ENCODE data around the gene EMP1. TPM values are rescaled to one million over a fixed set of nuclear protein-coding genes. Genes with fewer than 3 reads are reported as not detected.

The EMP1 gene
- total and polyA plus RNA-seq, 2 donors (not counting 1 experiment from before 2014, with no cell fraction given) = 53.5 to 437 TPM

DNA sequence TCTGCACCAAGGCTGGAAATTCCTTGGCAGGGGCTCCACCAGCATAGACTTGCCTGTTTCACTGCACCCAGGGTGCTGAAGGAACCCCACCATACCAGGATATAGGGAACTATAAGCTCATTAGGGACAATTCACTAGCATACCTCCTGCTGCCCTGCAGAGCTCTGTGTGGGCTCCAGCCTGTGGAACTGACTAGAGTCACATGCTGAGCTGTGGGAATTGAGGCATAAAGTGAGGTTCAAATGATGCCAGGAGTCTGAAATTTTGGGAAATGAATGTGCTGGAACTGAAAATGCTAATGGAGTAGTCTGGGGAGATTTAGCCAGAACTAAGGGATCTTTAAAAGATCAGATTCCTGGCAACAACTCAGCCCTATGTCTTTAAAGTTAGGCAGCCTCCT is 7.3 kb upstream of the EMP1 start:
- Histone ChIP-seq H3K9ac (ENCODE audit: insufficient read depth, low read length) (no peak overlapping the region), H3K9me3 (ENCODE audit: control insufficient read depth, insufficient read depth, low read depth, low read length) (no peaks in the 10 kb centered on the region), H3K4me3 (replicated peaks in 1 of 4; ENCODE audit: control extremely low read depth in 1 of 4, insufficient read depth in 1 of 4, low read depth in 3 of 4, low read length in 4 of 4) (no peak overlapping the region), H3K79me2 (ENCODE audit: control insufficient read depth, insufficient read depth, low read length) (no peaks in the 10 kb centered on the region), H3K4me1 (ENCODE audit: control insufficient read depth, extremely low read depth, insufficient read depth, low read length) (peaks cover 18% of the 10 kb centered on the region), H3K27ac (ENCODE audit: insufficient read depth, low read length) (no peak overlapping the region), H3K27me3 (ENCODE audit: control insufficient read depth, insufficient read depth, low read length) (no peaks in the 10 kb centered on the region), H3K4me2 (ENCODE audit: extremely low read depth, insufficient read depth, low read length) (no peak overlapping the region), H2AFZ (ENCODE audit: low read length) (no peak overlapping the region), H4K20me1 (ENCODE audit: control insufficient read depth, extremely low read depth, insufficient read depth, low read length) (no peaks in the 10 kb centered on the region), H3K36me3 (ENCODE audit: control insufficient read depth, insufficient read depth, low read length) (no peaks in the 10 kb centered on the region)
- no peak for TF ChIP-seq EZH2 (IDR thresholded peaks at IDR 0.05; ENCODE audit: low read length, missing control alignments)
- TF ChIP-seq, protein P1, sequence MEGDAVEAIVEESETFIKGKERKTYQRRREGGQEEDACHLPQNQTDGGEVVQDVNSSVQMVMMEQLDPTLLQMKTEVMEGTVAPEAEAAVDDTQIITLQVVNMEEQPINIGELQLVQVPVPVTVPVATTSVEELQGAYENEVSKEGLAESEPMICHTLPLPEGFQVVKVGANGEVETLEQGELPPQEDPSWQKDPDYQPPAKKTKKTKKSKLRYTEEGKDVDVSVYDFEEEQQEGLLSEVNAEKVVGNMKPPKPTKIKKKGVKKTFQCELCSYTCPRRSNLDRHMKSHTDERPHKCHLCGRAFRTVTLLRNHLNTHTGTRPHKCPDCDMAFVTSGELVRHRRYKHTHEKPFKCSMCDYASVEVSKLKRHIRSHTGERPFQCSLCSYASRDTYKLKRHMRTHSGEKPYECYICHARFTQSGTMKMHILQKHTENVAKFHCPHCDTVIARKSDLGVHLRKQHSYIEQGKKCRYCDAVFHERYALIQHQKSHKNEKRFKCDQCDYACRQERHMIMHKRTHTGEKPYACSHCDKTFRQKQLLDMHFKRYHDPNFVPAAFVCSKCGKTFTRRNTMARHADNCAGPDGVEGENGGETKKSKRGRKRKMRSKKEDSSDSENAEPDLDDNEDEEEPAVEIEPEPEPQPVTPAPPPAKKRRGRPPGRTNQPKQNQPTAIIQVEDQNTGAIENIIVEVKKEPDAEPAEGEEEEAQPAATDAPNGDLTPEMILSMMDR (conservative IDR thresholded peaks at IDR 0.05 in 1 of 2, IDR thresholded peaks at IDR 0.05 in 1 of 2; ENCODE audit: low read depth in 1 of 2, low read length in 2 of 2) = no peak
- no peak for DNase-seq (ENCODE audit: low read depth in 2 of 2)

DNA sequence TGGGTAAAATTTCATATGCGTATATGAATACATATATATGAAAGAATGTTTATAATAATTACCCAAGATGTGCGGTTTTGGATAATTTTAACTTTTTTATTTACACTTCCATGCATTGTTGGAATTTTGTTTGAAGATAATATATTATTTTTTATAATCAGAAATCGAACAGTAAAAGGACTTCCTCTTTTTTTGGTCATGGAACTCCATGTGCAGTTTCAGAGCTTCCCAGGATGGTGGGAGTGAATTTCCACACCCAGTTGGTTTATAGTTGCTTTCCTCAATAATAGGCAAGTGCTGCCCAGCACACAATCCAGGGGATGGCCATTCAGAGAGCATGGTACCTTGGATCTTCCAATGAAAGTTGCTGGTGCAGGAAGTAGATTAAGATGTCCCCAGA is 6.3 kb upstream of the EMP1 start:
- no peak for DNase-seq (ENCODE audit: low read depth in 2 of 2)
- TF ChIP-seq, protein P1 (conservative IDR thresholded peaks at IDR 0.05 in 1 of 2, IDR thresholded peaks at IDR 0.05 in 1 of 2; ENCODE audit: low read depth in 1 of 2, low read length in 2 of 2) = no peak
- TF ChIP-seq EZH2 (IDR thresholded peaks at IDR 0.05; ENCODE audit: low read length, missing control alignments) = no peak
- H3K27me3 ChIP-seq (ENCODE audit: control insufficient read depth, insufficient read depth, low read length) = no peaks in the 10 kb centered on the region

DNA sequence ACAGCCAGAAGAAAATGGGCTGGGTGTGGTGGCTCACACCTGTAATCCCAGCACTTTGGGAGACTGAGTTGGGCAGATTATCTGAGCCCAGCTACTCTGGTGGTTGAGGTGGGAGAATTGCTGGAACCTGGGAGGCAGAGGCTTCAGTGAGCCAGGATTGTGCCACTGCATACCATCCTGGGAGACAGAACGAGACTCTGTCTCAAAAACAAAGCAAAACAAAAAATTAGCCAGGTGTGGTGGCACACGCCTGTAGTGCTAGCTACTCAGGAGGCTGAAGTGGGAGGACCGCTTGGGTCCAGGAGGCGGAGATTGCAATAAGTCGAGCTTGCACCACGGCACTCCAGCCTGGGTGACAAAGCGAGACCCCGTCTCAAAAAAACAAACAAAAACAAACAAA is 3.8 kb upstream of the EMP1 start:
- Histone ChIP-seq H3K9me3 (ENCODE audit: control insufficient read depth, insufficient read depth, low read depth, low read length) (no peaks in the 10 kb centered on the region), H3K4me1 (ENCODE audit: control insufficient read depth, extremely low read depth, insufficient read depth, low read length) (peaks cover 29% of the 10 kb centered on the region), H3K9ac (ENCODE audit: insufficient read depth, low read length) (no peak overlapping the region), H3K79me2 (ENCODE audit: control insufficient read depth, insufficient read depth, low read length) (peaks cover 11% of the 10 kb centered on the region), H3K4me2 (ENCODE audit: extremely low read depth, insufficient read depth, low read length) (no peak overlapping the region), H3K27me3 (ENCODE audit: control insufficient read depth, insufficient read depth, low read length) (no peaks in the 10 kb centered on the region), H3K27ac (ENCODE audit: insufficient read depth, low read length) (no peak overlapping the region), H3K36me3 (ENCODE audit: control insufficient read depth, insufficient read depth, low read length) (no peaks in the 10 kb centered on the region), H3K4me3 (replicated peaks in 1 of 4; ENCODE audit: control extremely low read depth in 1 of 4, insufficient read depth in 1 of 4, low read depth in 3 of 4, low read length in 4 of 4) (no peak overlapping the region), H2AFZ (ENCODE audit: low read length) (no peak overlapping the region), H4K20me1 (ENCODE audit: control insufficient read depth, extremely low read depth, insufficient read depth, low read length) (no peaks in the 10 kb centered on the region)
- no peak for DNase-seq (ENCODE audit: low read depth in 2 of 2)
- TF ChIP-seq, protein P1 (conservative IDR thresholded peaks at IDR 0.05 in 1 of 2, IDR thresholded peaks at IDR 0.05 in 1 of 2; ENCODE audit: low read depth in 1 of 2, low read length in 2 of 2) = no peak
- no peak for TF ChIP-seq EZH2 (IDR thresholded peaks at IDR 0.05; ENCODE audit: low read length, missing control alignments)

More for the DNA sequence above, 6.3 kb upstream of the EMP1 start:
- H3K4me2 ChIP-seq (ENCODE audit: extremely low read depth, insufficient read depth, low read length) = no peak overlapping the region
- H3K27ac ChIP-seq (ENCODE audit: insufficient read depth, low read length) = no peak overlapping the region
- H3K36me3 ChIP-seq (ENCODE audit: control insufficient read depth, insufficient read depth, low read length) = no peaks in the 10 kb centered on the region
- no peaks in the 10 kb centered on the region for H3K9me3 ChIP-seq (ENCODE audit: control insufficient read depth, insufficient read depth, low read depth, low read length)
- no peaks in the 10 kb centered on the region for H3K79me2 ChIP-seq (ENCODE audit: control insufficient read depth, insufficient read depth, low read length)
- H3K4me3 ChIP-seq (replicated peaks in 1 of 4; ENCODE audit: control extremely low read depth in 1 of 4, insufficient read depth in 1 of 4, low read depth in 3 of 4, low read length in 4 of 4) = no peak overlapping the region
- H3K9ac ChIP-seq (ENCODE audit: insufficient read depth, low read length) = no peak overlapping the region
- H3K4me1 ChIP-seq (ENCODE audit: control insufficient read depth, extremely low read depth, insufficient read depth, low read length) = peaks cover 27% of the 10 kb centered on the region
- no peaks in the 10 kb centered on the region for H4K20me1 ChIP-seq (ENCODE audit: control insufficient read depth, extremely low read depth, insufficient read depth, low read length)
- no peak overlapping the region for H2AFZ ChIP-seq (ENCODE audit: low read length)
